ENCODE data around the gene KLK13. TPM values are rescaled to one million over a fixed set of nuclear protein-coding genes. Genes with fewer than 3 reads are reported as not detected.

Gene KLK13
- total RNA-seq, 1 donor from 2014 or later, result 1.5 TPM

- TF ChIP-seq CTCF (conservative IDR thresholded peaks at IDR 0.05), result no peak
- Mint-ChIP-seq H3K4me3 (no peak overlapping the region), H3K36me3 (no peaks in the 10 kb centered on the region), H3K27ac (no peak overlapping the region), H3K4me1 (ENCODE audit: unreplicated experiment) (no peaks in the 10 kb centered on the region), H3K27me3 (peaks cover 35% of the 10 kb centered on the region), H3K9me3 (peaks cover 8% of the 10 kb centered on the region)
- no peak for DNase-seq (ENCODE audit: extremely low spot score, unreplicated experiment)
These were observed 4.6 kb downstream of the KLK13 start for GRCh38 chr19:51060336-51060735.

GRCh38 chr19:51059715-51060114 lies 5.2 kb downstream of the KLK13 start:
- Mint-ChIP-seq H3K36me3 (no peaks in the 10 kb centered on the region), H3K27me3 (peaks cover 34% of the 10 kb centered on the region), H3K4me1 (ENCODE audit: unreplicated experiment) (no peaks in the 10 kb centered on the region), H3K9me3 (peaks cover 8% of the 10 kb centered on the region), H3K4me3 (no peak overlapping the region), H3K27ac (no peak overlapping the region)
- TF ChIP-seq CTCF (conservative IDR thresholded peaks at IDR 0.05), result no peak
- DNase-seq (ENCODE audit: extremely low spot score, unreplicated experiment), result no peak

GRCh38 chr19:51055866-51056265 lies 9.0 kb downstream of the KLK13 start:
- H3K27me3 Mint-ChIP-seq, result peaks cover 39% of the 10 kb centered on the region

GRCh38 chr19:51047031-51047335 lies 17.9 kb downstream of the KLK13 start:
- Mint-ChIP-seq H3K27me3 (peaks cover 13% of the 10 kb centered on the region), H3K4me1 (ENCODE audit: unreplicated experiment) (no peaks in the 10 kb centered on the region)
- no peak for DNase-seq (ENCODE audit: extremely low spot score, unreplicated experiment)

More at GRCh38 chr19:51055866-51056265, 9.0 kb downstream of the KLK13 start:
- Mint-ChIP-seq H3K4me1 (ENCODE audit: unreplicated experiment) (no peaks in the 10 kb centered on the region), H3K27ac (no peak overlapping the region), H3K9me3 (peaks cover 3% of the 10 kb centered on the region), H3K4me3 (no peak overlapping the region), H3K36me3 (no peaks in the 10 kb centered on the region)
- TF ChIP-seq CTCF (conservative IDR thresholded peaks at IDR 0.05), result no peak
- no peak for DNase-seq (ENCODE audit: extremely low spot score, unreplicated experiment)

GRCh38 chr19:51044327-51044726 lies 20.6 kb downstream of the KLK13 start:
- Mint-ChIP-seq H3K27ac (no peak overlapping the region), H3K4me1 (ENCODE audit: unreplicated experiment) (no peaks in the 10 kb centered on the region), H3K4me3 (no peak overlapping the region), H3K27me3 (peaks cover 13% of the 10 kb centered on the region), H3K9me3 (no peaks in the 10 kb centered on the region), H3K36me3 (no peaks in the 10 kb centered on the region)
- DNase-seq (ENCODE audit: extremely low spot score, unreplicated experiment), result no peak
- TF ChIP-seq CTCF (conservative IDR thresholded peaks at IDR 0.05), result no peak

More at GRCh38 chr19:51047031-51047335, 17.9 kb downstream of the KLK13 start:
- no peaks in the 10 kb centered on the region for H3K9me3 Mint-ChIP-seq
- H3K36me3 Mint-ChIP-seq, result no peaks in the 10 kb centered on the region
- no peak for TF ChIP-seq CTCF (conservative IDR thresholded peaks at IDR 0.05)
- H3K27ac Mint-ChIP-seq, result no peak overlapping the region
- no peak overlapping the region for H3K4me3 Mint-ChIP-seq

- Mint-ChIP-seq H3K4me3 (no peak overlapping the region), H3K27me3 (peaks cover 13% of the 10 kb centered on the region), H3K4me1 (ENCODE audit: unreplicated experiment) (no peaks in the 10 kb centered on the region), H3K9me3 (no peaks in the 10 kb centered on the region), H3K27ac (no peak overlapping the region), H3K36me3 (no peaks in the 10 kb centered on the region)
- TF ChIP-seq CTCF (conservative IDR thresholded peaks at IDR 0.05), result no peak
- no peak for DNase-seq (ENCODE audit: extremely low spot score, unreplicated experiment)
These were observed 21.4 kb downstream of the KLK13 start for GRCh38 chr19:51043497-51043896.

Data from type B pancreatic cell (in vitro differentiated cells).